PC-3 (cell line): ENCODE data around the gene DAPP1.

Source experiments
- EZH2 ChIP-seq: fragments of 300-600 bp; sonication (generic); IDR thresholded peaks from one replicate; pipeline ENCODE4 v1.6.1; 2017; ENCODE audit warnings: antibody characterized with exemption, mild to moderate bottlenecking, low read length; ENCODE audit not compliant: unreplicated experiment
- EZH2phosphoT487 ChIP-seq: fragments of 300-600 bp; sonication (generic); IDR thresholded peaks from 2 replicates; pipeline ENCODE4 v1.6.1; 2018; ENCODE audit warnings: mild to moderate bottlenecking, antibody characterized with exemption, low read length, borderline replicate concordance
- TF ChIP-seq, protein P1 (sequence below): fragments of 300-600 bp; sonication (generic); conservative IDR thresholded peaks from 2 replicates; pipeline ENCODE4 v1.5.1; 2017; ENCODE audit warnings: antibody characterized with exemption, low read depth, mild to moderate bottlenecking, low read length

DNA sequence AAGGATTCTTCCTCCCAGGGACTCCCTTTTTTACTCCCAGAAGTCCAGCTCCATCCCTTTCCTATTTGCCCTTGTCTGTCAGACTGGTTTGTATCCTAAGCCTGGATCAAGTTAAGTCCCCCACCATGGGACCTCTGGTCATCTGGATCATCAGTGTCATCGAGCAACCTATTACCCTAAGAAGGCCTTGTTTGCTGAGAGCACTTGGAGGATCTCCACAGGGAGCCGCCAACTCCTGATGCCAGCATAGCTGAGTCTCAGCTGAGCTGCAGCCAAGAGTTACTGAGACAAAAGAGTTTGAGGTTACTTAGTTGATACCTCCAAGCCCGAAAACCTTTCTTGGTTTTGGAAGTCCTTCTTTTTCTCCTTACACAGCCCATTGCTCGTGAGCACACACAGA, 10.1 kb upstream of the DAPP1 start:
- TF ChIP-seq EZH2, result no peak
- TF ChIP-seq, protein P1, sequence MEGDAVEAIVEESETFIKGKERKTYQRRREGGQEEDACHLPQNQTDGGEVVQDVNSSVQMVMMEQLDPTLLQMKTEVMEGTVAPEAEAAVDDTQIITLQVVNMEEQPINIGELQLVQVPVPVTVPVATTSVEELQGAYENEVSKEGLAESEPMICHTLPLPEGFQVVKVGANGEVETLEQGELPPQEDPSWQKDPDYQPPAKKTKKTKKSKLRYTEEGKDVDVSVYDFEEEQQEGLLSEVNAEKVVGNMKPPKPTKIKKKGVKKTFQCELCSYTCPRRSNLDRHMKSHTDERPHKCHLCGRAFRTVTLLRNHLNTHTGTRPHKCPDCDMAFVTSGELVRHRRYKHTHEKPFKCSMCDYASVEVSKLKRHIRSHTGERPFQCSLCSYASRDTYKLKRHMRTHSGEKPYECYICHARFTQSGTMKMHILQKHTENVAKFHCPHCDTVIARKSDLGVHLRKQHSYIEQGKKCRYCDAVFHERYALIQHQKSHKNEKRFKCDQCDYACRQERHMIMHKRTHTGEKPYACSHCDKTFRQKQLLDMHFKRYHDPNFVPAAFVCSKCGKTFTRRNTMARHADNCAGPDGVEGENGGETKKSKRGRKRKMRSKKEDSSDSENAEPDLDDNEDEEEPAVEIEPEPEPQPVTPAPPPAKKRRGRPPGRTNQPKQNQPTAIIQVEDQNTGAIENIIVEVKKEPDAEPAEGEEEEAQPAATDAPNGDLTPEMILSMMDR, result no peak
- TF ChIP-seq EZH2phosphoT487, result no peak
